Measurements from ENCODE around the gene SLC23A2.

The SLC23A2 gene

DNA sequence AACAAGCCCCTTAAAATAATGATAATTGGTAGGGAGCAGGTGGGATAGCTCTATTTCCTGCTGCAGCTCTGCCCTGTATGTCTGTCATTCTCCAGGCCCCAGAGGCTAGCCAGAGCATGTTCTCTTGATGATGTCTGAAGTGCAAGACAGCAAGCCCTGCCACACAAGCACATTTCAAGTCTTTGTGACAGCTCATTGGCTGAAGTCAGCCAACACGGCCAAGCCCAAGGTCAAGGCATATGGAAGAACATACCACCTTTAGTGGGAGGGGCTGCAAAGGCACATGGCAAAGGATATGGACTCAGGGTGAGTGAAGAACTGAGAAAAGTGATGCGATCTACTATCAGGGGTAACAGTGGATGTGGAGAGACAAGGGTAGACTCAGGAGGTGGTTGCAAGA, 163.6 kb downstream of the SLC23A2 start:
- H3K9me3 ChIP-seq (ENCODE audit: insufficient read depth, low read depth, low read length) = no peaks in the 10 kb centered on the region
- no peak overlapping the region for H3K4me3 ChIP-seq (ENCODE audit: low read length)
- no peaks in the 10 kb centered on the region; the same call in 1 of the 2 replicates for H3K27me3 ChIP-seq (ENCODE audit: insufficient read depth, low read length)
- H3K27ac ChIP-seq (ENCODE audit: low read depth, low read length) = no peak overlapping the region
- H3K4me1 ChIP-seq (ENCODE audit: insufficient read depth, low read length) = no peaks in the 10 kb centered on the region
- H3K9ac ChIP-seq (ENCODE audit: low read depth, low read length) = no peak overlapping the region
- H3K36me3 ChIP-seq (ENCODE audit: insufficient read depth, low read length) = no peaks in the 10 kb centered on the region
- 92% methylated on average over 2 of the region's 2 CpGs for WGBS

DNA sequence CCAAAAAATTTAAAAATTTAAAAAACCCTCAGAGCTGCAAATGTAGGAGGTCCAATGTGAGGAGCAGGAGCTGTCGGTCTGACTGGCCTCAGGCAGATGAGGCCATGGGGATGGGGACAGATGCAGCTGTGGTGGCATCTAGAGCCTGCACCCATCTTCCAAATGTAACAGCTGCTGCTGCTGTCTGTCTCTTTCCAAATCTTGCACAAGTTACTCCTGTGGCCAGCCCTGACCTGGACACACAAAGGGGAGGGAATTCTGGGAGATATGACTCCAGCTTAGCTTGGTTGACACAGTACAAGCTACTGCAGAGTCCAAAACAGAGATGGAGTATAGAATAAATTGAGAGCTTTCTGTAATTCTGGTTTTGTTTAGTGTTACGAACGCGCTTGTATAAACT, 164.4 kb downstream of the SLC23A2 start:
- Histone ChIP-seq H3K27me3 (ENCODE audit: insufficient read depth, low read length) (no peaks in the 10 kb centered on the region; the same call in 1 of the 2 replicates), H3K36me3 (ENCODE audit: insufficient read depth, low read length) (no peaks in the 10 kb centered on the region), H3K27ac (ENCODE audit: low read depth, low read length) (no peak overlapping the region), H3K9me3 (ENCODE audit: insufficient read depth, low read depth, low read length) (no peaks in the 10 kb centered on the region), H3K4me3 (ENCODE audit: low read length) (no peak overlapping the region), H3K9ac (ENCODE audit: low read depth, low read length) (no peak overlapping the region), H3K4me1 (ENCODE audit: insufficient read depth, low read length) (no peaks in the 10 kb centered on the region)
- WGBS = 82% methylated on average over 4 of the region's 4 CpGs

DNA sequence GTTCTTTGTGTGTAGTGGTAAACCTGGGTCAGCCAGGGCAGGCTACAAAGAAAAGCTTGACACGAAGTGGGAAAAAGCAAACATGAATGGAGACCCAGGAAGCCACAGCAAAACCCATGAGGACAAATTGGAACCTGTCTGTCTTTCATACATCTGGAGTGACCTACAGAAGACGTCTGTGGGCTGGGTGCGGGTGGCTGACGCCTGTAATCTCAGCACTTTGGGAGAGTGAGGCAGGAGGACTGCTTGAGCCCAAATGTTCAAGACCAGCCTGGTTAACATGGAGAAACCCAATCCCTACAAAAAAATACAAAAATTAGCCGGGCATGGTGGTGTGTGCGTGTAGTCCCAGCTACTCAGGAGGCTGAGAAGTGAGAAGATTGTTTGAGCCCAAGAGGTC, 164.8 kb downstream of the SLC23A2 start:
- H3K36me3 ChIP-seq (ENCODE audit: insufficient read depth, low read length) = no peaks in the 10 kb centered on the region
- 93% methylated on average over 6 of the region's 6 CpGs for WGBS

DNA sequence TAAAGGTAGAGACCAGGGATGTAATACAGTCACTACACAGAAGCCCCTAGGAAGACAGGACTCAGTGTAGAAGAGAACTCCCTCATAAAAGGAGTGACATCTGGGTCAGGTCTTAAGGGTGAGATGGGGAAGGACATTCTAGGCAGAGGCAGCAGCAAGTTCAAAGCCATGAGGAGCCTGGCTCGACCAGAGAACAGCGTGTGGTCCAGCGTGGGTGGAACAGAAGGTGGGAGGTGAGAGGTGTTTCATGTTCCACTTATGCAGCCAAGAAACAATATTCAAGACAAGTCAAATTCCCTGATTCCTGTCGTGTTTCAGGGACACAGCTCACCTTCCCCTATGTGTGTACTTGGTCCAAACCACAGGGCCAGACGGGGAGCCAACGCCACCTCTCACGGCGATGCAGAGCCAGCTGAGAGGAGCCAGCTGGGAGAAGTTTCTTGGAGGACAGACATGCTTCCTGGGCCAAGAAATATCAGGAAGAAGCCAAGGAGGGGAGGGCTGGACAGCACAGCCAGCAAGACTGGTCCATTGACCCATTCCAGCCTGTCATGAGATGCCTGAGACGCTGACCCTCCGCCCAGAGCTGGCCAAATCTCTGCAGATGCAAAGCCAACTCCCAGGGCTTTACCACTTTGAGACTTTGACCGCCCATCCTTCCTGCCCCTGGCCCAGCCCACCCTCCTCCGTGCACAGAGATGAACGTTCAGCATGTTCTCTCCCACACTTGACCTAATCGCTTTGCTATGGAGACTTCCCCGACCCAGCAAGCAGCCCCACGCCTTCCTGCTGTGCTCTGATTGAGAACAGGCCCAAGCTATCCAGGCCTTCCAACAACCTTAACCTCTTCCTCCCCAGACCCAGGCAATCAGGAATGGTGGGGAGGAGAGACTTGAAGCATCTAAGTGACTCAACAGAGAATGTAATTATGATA, 165.8 kb downstream of the SLC23A2 start:
- H3K9me3 ChIP-seq (ENCODE audit: insufficient read depth, low read depth, low read length) = no peaks in the 10 kb centered on the region
- no peaks in the 10 kb centered on the region; the same call in 1 of the 2 replicates for H3K27me3 ChIP-seq (ENCODE audit: insufficient read depth, low read length)
- no peak overlapping the region for H3K4me3 ChIP-seq (ENCODE audit: low read length)
- no peak overlapping the region for H3K27ac ChIP-seq (ENCODE audit: low read depth, low read length)
- 63% methylated on average over 16 of the region's 16 CpGs for WGBS
- H3K36me3 ChIP-seq (ENCODE audit: insufficient read depth, low read length) = no peaks in the 10 kb centered on the region
- no peak overlapping the region for H3K9ac ChIP-seq (ENCODE audit: low read depth, low read length)
- H3K4me1 ChIP-seq (ENCODE audit: insufficient read depth, low read length) = no peaks in the 10 kb centered on the region

More for the DNA sequence above, 164.8 kb downstream of the SLC23A2 start:
- H3K4me1 ChIP-seq (ENCODE audit: insufficient read depth, low read length) = no peaks in the 10 kb centered on the region
- no peak overlapping the region for H3K9ac ChIP-seq (ENCODE audit: low read depth, low read length)
- no peaks in the 10 kb centered on the region for H3K9me3 ChIP-seq (ENCODE audit: insufficient read depth, low read depth, low read length)
- H3K27me3 ChIP-seq (ENCODE audit: insufficient read depth, low read length) = no peaks in the 10 kb centered on the region; the same call in 1 of the 2 replicates
- H3K4me3 ChIP-seq (ENCODE audit: low read length) = no peak overlapping the region
- no peak overlapping the region for H3K27ac ChIP-seq (ENCODE audit: low read depth, low read length)

- 93% methylated on average over 4 of the region's 6 CpGs for WGBS
- Histone ChIP-seq H3K9ac (ENCODE audit: low read depth, low read length) (no peak overlapping the region), H3K27me3 (ENCODE audit: insufficient read depth, low read length) (no peaks in the 10 kb centered on the region; the same call in 1 of the 2 replicates), H3K4me1 (ENCODE audit: insufficient read depth, low read length) (no peaks in the 10 kb centered on the region), H3K36me3 (ENCODE audit: insufficient read depth, low read length) (no peaks in the 10 kb centered on the region), H3K9me3 (ENCODE audit: insufficient read depth, low read depth, low read length) (no peaks in the 10 kb centered on the region), H3K4me3 (ENCODE audit: low read length) (no peak overlapping the region), H3K27ac (ENCODE audit: low read depth, low read length) (no peak overlapping the region)
These were observed 168.1 kb downstream of the SLC23A2 start for GRCh38 chr20:4833074-4833728.

DNA sequence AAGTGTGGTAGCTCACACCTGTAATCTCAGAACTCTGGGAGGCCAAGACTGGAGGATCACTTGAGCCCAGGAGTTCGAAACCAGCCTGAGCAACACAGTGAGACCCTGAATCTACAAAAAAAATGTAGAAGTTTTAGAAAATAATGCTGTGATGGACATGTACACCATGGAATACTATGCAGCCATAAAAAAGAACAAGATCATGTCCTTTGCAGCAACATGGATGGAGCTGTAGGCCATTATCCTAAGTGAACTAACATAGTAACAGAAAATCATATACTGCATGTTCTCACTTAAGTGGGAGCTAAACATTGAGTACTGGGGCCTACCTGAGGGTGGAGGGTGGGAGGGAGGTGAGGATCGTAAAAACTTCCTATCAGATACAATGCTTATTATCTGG, 168.8 kb downstream of the SLC23A2 start:
- Histone ChIP-seq H3K9me3 (ENCODE audit: insufficient read depth, low read depth, low read length) (no peaks in the 10 kb centered on the region), H3K27ac (ENCODE audit: low read depth, low read length) (no peak overlapping the region), H3K4me3 (ENCODE audit: low read length) (no peak overlapping the region), H3K36me3 (ENCODE audit: insufficient read depth, low read length) (no peaks in the 10 kb centered on the region), H3K27me3 (ENCODE audit: insufficient read depth, low read length) (no peaks in the 10 kb centered on the region), H3K9ac (ENCODE audit: low read depth, low read length) (no peak overlapping the region), H3K4me1 (ENCODE audit: insufficient read depth, low read length) (no peaks in the 10 kb centered on the region)
- WGBS = 84% methylated on average over 1 of the region's 2 CpGs

GRCh38 chr20:4830696-4831095, 170.6 kb downstream of the SLC23A2 start:
- H3K4me3 ChIP-seq (ENCODE audit: low read length) = no peak overlapping the region
- no peaks in the 10 kb centered on the region for H3K27me3 ChIP-seq (ENCODE audit: insufficient read depth, low read length)
- no peaks in the 10 kb centered on the region for H3K9me3 ChIP-seq (ENCODE audit: insufficient read depth, low read depth, low read length)
- no peak overlapping the region for H3K9ac ChIP-seq (ENCODE audit: low read depth, low read length)
- no peak overlapping the region for H3K27ac ChIP-seq (ENCODE audit: low read depth, low read length)
- no peaks in the 10 kb centered on the region for H3K4me1 ChIP-seq (ENCODE audit: insufficient read depth, low read length)
- H3K36me3 ChIP-seq (ENCODE audit: insufficient read depth, low read length) = no peaks in the 10 kb centered on the region
- WGBS = 98% methylated on average over 2 of the region's 2 CpGs

DNA sequence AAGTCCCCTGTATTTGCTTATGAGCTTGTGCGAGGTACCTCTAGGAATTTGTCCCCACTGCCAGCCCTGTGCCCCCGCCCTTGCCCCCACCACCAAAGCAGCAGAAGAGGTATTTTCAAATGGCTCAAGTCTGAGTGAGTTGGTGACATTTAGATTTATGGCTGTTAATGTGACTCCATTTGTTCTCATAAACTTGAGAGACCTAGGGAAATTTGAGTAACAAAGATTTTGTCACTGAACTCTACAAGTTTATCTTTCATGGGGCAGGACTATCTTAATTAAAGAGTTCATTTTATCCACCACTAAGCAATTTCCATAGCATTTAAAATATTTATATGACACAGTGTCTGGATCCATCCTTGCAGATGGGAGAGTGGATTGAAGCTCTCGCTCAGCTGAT, 171.1 kb downstream of the SLC23A2 start:
- 95% methylated on average over 2 of the region's 3 CpGs for WGBS
- H3K9me3 ChIP-seq (ENCODE audit: insufficient read depth, low read depth, low read length) = no peaks in the 10 kb centered on the region

GRCh38 chr20:4829514-4830215, 171.6 kb downstream of the SLC23A2 start:
- Histone ChIP-seq H3K9me3 (ENCODE audit: insufficient read depth, low read depth, low read length) (no peaks in the 10 kb centered on the region), H3K4me1 (ENCODE audit: insufficient read depth, low read length) (peaks cover 1% of the 10 kb centered on the region), H3K9ac (ENCODE audit: low read depth, low read length) (no peak overlapping the region), H3K4me3 (ENCODE audit: low read length) (no peak overlapping the region), H3K27ac (ENCODE audit: low read depth, low read length) (no peak overlapping the region), H3K36me3 (ENCODE audit: insufficient read depth, low read length) (no peaks in the 10 kb centered on the region), H3K27me3 (ENCODE audit: insufficient read depth, low read length) (no peaks in the 10 kb centered on the region)
- 80% methylated on average over 4 of the region's 4 CpGs for WGBS

More for the DNA sequence above, 171.1 kb downstream of the SLC23A2 start:
- no peaks in the 10 kb centered on the region for H3K36me3 ChIP-seq (ENCODE audit: insufficient read depth, low read length)
- H3K27me3 ChIP-seq (ENCODE audit: insufficient read depth, low read length) = no peaks in the 10 kb centered on the region
- no peaks in the 10 kb centered on the region for H3K4me1 ChIP-seq (ENCODE audit: insufficient read depth, low read length)
- H3K27ac ChIP-seq (ENCODE audit: low read depth, low read length) = no peak overlapping the region
- no peak overlapping the region for H3K9ac ChIP-seq (ENCODE audit: low read depth, low read length)
- no peak overlapping the region for H3K4me3 ChIP-seq (ENCODE audit: low read length)

DNA sequence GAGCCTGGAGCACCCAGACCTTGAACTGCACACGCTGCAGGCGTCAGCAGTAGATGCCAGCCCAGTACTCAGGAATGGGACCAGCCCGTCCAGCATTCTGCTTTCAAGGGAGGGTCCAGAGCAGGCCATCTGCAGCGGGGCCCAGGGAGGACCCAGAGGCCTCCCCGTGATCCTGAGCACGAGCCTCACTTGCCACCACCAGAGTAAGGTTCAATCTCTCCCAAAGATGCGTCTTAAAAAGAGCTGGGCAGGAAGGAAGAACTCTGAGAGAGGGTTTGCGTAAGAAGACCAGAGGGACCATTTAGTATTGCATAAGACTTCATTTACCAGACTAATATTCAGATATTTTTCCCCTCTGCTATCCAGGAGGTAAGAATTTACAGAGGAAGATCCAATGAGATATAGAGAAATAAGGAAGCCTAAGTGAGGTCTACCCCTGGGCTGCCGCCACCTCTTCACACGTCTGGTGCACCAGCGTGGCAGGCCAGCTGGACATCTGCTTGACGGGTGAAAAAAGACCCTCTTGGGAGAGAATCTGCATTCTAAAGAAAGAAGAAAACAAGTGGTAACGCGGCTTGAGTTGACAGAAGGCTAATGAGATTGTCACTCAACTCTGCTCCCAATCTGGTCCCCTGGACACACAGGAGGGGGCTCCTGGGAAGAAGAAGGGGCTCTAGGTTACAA, 172.3 kb downstream of the SLC23A2 start:
- H3K9ac ChIP-seq (ENCODE audit: low read depth, low read length) = no peak overlapping the region

More for the DNA sequence above, 172.3 kb downstream of the SLC23A2 start:
- Histone ChIP-seq H3K4me3 (ENCODE audit: low read length) (no peak overlapping the region), H3K9me3 (ENCODE audit: insufficient read depth, low read depth, low read length) (no peaks in the 10 kb centered on the region), H3K4me1 (ENCODE audit: insufficient read depth, low read length) (peaks cover 8% of the 10 kb centered on the region), H3K27ac (ENCODE audit: low read depth, low read length) (no peak overlapping the region), H3K36me3 (ENCODE audit: insufficient read depth, low read length) (no peaks in the 10 kb centered on the region), H3K27me3 (ENCODE audit: insufficient read depth, low read length) (no peaks in the 10 kb centered on the region)
- 87% methylated on average over 13 of the region's 14 CpGs for WGBS

All from HUES64 (cell line).